Keratinocyte (primary cell): ENCODE data around the gene ATP6V0B. TPM values are rescaled to one million over a fixed set of nuclear protein-coding genes. Genes with fewer than 3 reads are reported as not detected.

Experiments
- DNase-seq: peaks from one replicate; pipeline ENCODE4 v3.0.0-alpha.2; 2011; ENCODE audit warnings: low read depth, missing footprints, low spot score
- FAIRE-seq: peaks from 2 replicates; lab custom pipeline; 2011; peaks lifted over from hg19 to GRCh38; lab: Jason Lieb, UNC
- H2AFZ ChIP-seq: 2 replicates; pipeline ENCODE4 v1.6.0; 2012; ENCODE audit warnings: low read length, control low read depth, inconsistent platforms; ENCODE audit not compliant: control insufficient read depth
- H3K27ac ChIP-seq: 2 replicates; pipeline ENCODE4 v1.5.1; 2011; ENCODE audit warnings: low read length; ENCODE audit not compliant: control insufficient read depth, insufficient read depth
- H3K27me3 ChIP-seq: 3 replicates; pipeline ENCODE4 v1.6.0; 2011; ENCODE audit warnings: low read length; ENCODE audit not compliant: control insufficient read depth, insufficient read depth; ENCODE audit errors: extremely low read depth
- H3K36me3 ChIP-seq, 2 experiments: 2 replicates in 1 of 2; 3 replicates in 1 of 2; pipeline ENCODE4 v1.5.1; 2011; ENCODE audit warnings: low read length in 2 of 2, mild to moderate bottlenecking in 1 of 2; ENCODE audit not compliant: control insufficient read depth in 2 of 2, insufficient read depth in 2 of 2; ENCODE audit errors: extremely low read depth in 1 of 2
- H3K4me1 ChIP-seq: 3 replicates; pipeline ENCODE4 v1.5.1; 2011; ENCODE audit warnings: low read length; ENCODE audit not compliant: control insufficient read depth, insufficient read depth; ENCODE audit errors: extremely low read depth
- H3K4me2 ChIP-seq: 3 replicates; pipeline ENCODE4 v1.6.0; 2011; ENCODE audit warnings: low read depth, low read length; ENCODE audit not compliant: control insufficient read depth, insufficient read depth; ENCODE audit errors: extremely low read depth
- H3K4me3 ChIP-seq, 3 experiments: fragments of 200-600 bp in 1 of 3; sonication (generic) in 1 of 3; 2 replicates in 2 of 3; 3 replicates in 1 of 3; pipeline ENCODE4 v1.5.1; 2011 to 2016; ENCODE audit warnings: low read length in 3 of 3, mild to moderate bottlenecking in 3 of 3, control low read depth in 2 of 3, inconsistent platforms in 1 of 3, low read depth in 1 of 3, mixed read lengths in 1 of 3, mixed run types in 1 of 3, moderate library complexity in 1 of 3; ENCODE audit not compliant: control insufficient read depth in 2 of 3, insufficient read depth in 2 of 3; ENCODE audit errors: extremely low read depth in 1 of 3
- H3K79me2 ChIP-seq: 2 replicates; pipeline ENCODE4 v1.6.0; 2012; ENCODE audit warnings: low read length; ENCODE audit not compliant: control insufficient read depth, insufficient read depth
- H3K9ac ChIP-seq: 3 replicates; pipeline ENCODE4 v1.6.0; 2011; ENCODE audit warnings: low read length; ENCODE audit not compliant: control insufficient read depth, insufficient read depth; ENCODE audit errors: extremely low read depth
- H3K9me1 ChIP-seq: 3 replicates; pipeline ENCODE4 v1.6.0; 2011; ENCODE audit warnings: low read length; ENCODE audit not compliant: control insufficient read depth, insufficient read depth; ENCODE audit errors: extremely low read depth
- H3K9me3 ChIP-seq: 2 replicates; pipeline ENCODE4 v1.5.1; 2012; ENCODE audit warnings: low read depth, low read length; ENCODE audit not compliant: control insufficient read depth
- H4K20me1 ChIP-seq: 3 replicates; pipeline ENCODE4 v1.6.0; 2011; ENCODE audit warnings: low read length; ENCODE audit not compliant: control insufficient read depth, insufficient read depth; ENCODE audit errors: extremely low read depth
- EZH2 ChIP-seq: IDR thresholded peaks from one replicate; pipeline ENCODE4 v1.6.1; 2012; ENCODE audit warnings: inconsistent platforms, mild to moderate bottlenecking, low read length, moderate library complexity
- dilution Hi-C: fragments of 300-500 bp; cut with MboI; formaldehyde crosslinking; loops from one replicate; pipeline ENCODE4 v1.7.0; 2020; ENCODE audit warnings: low sequenced_read_pairs; ENCODE audit not compliant: extremely low pct_ligation_motif_present
- polyA plus RNA-seq, 5 experiments: library from polyadenylated mRNA; depleted of rRNA in 3 of 5; stranded (reverse) in 3 of 5; stranded (forward) in 1 of 5; unstranded in 1 of 5; fragments of >200 nt; gene quantifications; 1 replicate in 1 of 5; 2 replicates in 3 of 5; 3 replicates in 1 of 5; pipeline versions ENCODE4 v1.2.1 to v1.2.3, GENCODE V29; 2011 to 2012; ENCODE audit warnings: missing spikeins in 2 of 5, low read depth in 1 of 5, low replicate concordance in 1 of 5
- TF ChIP-seq, protein P1 (sequence below), 3 experiments: IDR thresholded peaks in 1 of 3; conservative IDR thresholded peaks in 1 of 3; optimal IDR thresholded peaks in 1 of 3; 2 replicates in 2 of 3; 3 replicates in 1 of 3; pipeline versions ENCODE3 to v1.5.1; 2011; ENCODE audit warnings: low read length in 3 of 3, mild to moderate bottlenecking in 3 of 3, moderate library complexity in 2 of 3, control low read depth in 1 of 3, inconsistent platforms in 1 of 3; ENCODE audit not compliant: insufficient read depth in 2 of 3; ENCODE audit errors: extremely low read depth in 1 of 3

ATP6V0B gene
- polyA plus RNA-seq, 1 donor (not counting 4 experiments of a cell fraction or from before 2014, with no cell fraction given), result 195 TPM

- Histone ChIP-seq H3K9me1 (peaks cover 4% of the 10 kb centered on the region), H2AFZ (no peak overlapping the region), H3K4me2 (no peak overlapping the region), H3K27me3 (no peaks in the 10 kb centered on the region), H3K36me3 (peaks cover 50 to 53% of the 10 kb centered on the region in 2 experiments), H3K79me2 (peaks cover 18% of the 10 kb centered on the region), H4K20me1 (no peaks in the 10 kb centered on the region), H3K4me1 (no peaks in the 10 kb centered on the region), H3K4me3 (no peak overlapping the region), H3K9me3 (no peaks in the 10 kb centered on the region), H3K27ac (no peak overlapping the region), H3K9ac (no peak overlapping the region)
- dilution Hi-C loops, result no loop called here
- TF ChIP-seq EZH2, result no peak
- TF ChIP-seq, protein P1, sequence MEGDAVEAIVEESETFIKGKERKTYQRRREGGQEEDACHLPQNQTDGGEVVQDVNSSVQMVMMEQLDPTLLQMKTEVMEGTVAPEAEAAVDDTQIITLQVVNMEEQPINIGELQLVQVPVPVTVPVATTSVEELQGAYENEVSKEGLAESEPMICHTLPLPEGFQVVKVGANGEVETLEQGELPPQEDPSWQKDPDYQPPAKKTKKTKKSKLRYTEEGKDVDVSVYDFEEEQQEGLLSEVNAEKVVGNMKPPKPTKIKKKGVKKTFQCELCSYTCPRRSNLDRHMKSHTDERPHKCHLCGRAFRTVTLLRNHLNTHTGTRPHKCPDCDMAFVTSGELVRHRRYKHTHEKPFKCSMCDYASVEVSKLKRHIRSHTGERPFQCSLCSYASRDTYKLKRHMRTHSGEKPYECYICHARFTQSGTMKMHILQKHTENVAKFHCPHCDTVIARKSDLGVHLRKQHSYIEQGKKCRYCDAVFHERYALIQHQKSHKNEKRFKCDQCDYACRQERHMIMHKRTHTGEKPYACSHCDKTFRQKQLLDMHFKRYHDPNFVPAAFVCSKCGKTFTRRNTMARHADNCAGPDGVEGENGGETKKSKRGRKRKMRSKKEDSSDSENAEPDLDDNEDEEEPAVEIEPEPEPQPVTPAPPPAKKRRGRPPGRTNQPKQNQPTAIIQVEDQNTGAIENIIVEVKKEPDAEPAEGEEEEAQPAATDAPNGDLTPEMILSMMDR (optimal IDR thresholded peaks at IDR 0.05 in 1 of 3, IDR thresholded peaks at IDR 0.05 in 1 of 3, conservative IDR thresholded peaks at IDR 0.05 in 1 of 3; ENCODE audit: extremely low read depth in 1 of 3, insufficient read depth in 2 of 3, low read length in 3 of 3), result no peak
- FAIRE-seq (no peak), DNase-seq (no peak)
Observed at GRCh38 chr1:43957407-43958040, 17.2 kb upstream of the ATP6V0B start.

GRCh38 chr1:43958351-43959255 lies 16.2 kb upstream of the ATP6V0B start:
- H3K4me1 ChIP-seq, result no peaks in the 10 kb centered on the region
- DNase-seq (no peak), FAIRE-seq (no peak)
- H3K36me3 ChIP-seq, result peaks cover 51 to 53% of the 10 kb centered on the region in 2 experiments
- H3K79me2 ChIP-seq, result peaks cover 8% of the 10 kb centered on the region
- no peaks in the 10 kb centered on the region for H3K9me1 ChIP-seq
- no peaks in the 10 kb centered on the region for H3K27me3 ChIP-seq
- dilution Hi-C loops, result no loop called here
- H3K4me2 ChIP-seq, result no peak overlapping the region
- no peak overlapping the region for H3K27ac ChIP-seq
- H3K9ac ChIP-seq, result no peak overlapping the region
- TF ChIP-seq, protein P1 (optimal IDR thresholded peaks at IDR 0.05 in 1 of 3, IDR thresholded peaks at IDR 0.05 in 1 of 3, conservative IDR thresholded peaks at IDR 0.05 in 1 of 3; ENCODE audit: extremely low read depth in 1 of 3, insufficient read depth in 2 of 3, low read length in 3 of 3), result no peak
- no peak for TF ChIP-seq EZH2
- no peaks in the 10 kb centered on the region for H3K9me3 ChIP-seq
- H4K20me1 ChIP-seq, result no peaks in the 10 kb centered on the region
- no peak overlapping the region for H3K4me3 ChIP-seq
- no peak overlapping the region for H2AFZ ChIP-seq
